Stimulated activated CD8-positive, alpha-beta memory T cell treated with anti-CD3 and anti-CD28 coated beads, Interleukin-12 subunit alpha, Interleukin-12 subunit beta, amount 100 ng/mL, for 24 hours (primary cell): ENCODE data around the gene FMN2.
"Not testable (repeated sequence)": the region's sequence is repeated elsewhere in the genome, so short reads cannot be mapped to it uniquely, and the experiment has no call there.

Experiments
- DNase-seq: peaks from one replicate; pipeline ENCODE4 v3.0.0-alpha.2; 2020; ENCODE audit errors: extremely low read depth

Gene FMN2

DNA sequence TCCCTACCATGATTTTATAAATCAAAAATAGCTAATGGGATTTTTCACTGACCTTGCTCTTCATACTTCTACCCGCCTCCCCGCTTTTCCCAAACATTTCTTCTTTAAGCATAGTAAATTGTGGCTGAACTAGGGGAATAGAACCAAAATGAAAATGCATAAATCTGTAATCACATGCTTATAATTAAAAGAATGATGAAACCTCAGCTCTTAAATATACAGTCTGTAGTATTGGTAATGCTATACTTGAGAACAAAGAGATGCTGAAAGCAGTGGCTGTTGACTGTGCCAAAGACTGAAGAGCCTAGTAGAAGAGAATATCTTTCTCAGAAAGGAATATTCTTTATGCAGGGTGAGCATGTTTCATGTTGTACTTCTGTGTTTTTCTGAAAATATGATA, 271.1 kb downstream of the FMN2 start:
- no peak for DNase-seq

DNA sequence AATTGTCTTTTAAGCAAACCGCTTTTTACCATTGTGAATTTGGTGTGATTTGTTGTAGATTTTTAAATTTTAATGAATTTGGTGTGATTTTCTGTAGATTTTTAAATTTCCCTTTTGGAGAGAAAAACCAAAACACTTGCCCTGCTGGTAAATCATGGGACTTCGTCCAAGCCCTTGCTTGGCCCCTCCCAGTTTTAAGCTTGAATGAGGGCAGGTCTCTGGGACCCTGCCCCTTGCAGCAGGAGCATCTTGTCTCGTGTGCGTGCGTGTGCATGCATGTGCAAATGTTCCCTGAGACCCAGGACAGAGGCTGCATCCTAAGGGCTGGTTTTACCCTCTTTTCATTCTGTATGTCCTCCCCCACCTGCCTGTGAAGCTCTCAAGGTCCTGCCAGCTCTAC, 271.6 kb downstream of the FMN2 start:
- DNase-seq = no peak

DNA sequence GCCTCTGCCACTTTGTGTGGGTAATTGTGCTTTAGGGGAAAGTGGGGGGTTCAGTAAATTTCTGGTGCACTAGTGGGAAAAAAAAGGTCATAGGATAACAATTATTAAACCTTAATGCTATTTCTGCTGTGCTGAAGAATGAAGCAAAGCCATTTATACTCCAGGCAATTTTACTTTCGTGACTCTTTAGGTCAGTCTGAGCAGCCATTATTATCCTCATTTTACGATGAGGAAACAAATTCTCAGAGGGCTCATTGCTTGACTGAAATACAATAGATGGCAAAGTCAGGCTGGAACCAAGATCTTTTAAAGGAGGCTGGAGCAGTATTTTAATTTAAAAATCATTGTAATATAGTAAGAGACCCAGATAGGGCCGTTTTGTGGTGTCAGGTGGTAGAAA, 272.2 kb downstream of the FMN2 start:
- DNase-seq = no peak

DNA sequence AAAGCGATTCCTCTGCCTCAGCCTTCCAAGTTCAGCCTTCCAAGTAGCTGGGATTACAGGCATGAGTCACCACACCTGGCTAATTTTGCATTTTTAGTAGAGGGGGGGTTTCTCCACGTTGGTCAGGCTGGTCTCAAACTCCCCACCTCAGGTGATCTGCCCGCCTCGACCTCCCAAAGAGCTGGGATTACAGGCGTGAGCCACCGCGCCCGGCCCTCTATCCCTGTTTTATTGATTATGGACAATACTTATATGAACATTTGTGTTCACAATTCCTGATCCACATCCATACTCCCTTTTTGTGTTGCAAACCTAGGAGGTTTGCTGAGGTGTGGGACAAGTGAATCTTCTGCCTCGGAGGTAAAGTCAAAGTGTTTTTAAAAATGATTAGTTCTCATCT, 275.0 kb downstream of the FMN2 start:
- DNase-seq = no peak

DNA sequence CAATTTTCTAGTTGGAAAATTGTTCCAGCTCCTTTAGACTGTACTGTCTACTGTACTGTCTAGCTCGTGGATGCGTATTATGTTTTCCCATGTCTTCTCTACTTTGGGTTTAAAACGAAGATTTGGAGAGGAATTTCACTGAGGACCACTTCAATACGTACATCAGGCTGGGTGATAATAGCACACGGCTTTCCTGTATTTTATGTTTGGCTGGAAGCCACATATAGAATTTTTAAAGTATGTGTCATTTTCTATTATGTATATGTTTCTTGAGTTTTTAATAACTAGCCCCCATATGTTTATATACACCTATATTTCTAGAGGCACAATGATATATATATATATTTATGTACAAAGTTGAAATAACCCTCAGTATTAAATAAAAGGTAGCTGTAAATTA, 293.9 kb downstream of the FMN2 start:
- no peak for DNase-seq

DNA sequence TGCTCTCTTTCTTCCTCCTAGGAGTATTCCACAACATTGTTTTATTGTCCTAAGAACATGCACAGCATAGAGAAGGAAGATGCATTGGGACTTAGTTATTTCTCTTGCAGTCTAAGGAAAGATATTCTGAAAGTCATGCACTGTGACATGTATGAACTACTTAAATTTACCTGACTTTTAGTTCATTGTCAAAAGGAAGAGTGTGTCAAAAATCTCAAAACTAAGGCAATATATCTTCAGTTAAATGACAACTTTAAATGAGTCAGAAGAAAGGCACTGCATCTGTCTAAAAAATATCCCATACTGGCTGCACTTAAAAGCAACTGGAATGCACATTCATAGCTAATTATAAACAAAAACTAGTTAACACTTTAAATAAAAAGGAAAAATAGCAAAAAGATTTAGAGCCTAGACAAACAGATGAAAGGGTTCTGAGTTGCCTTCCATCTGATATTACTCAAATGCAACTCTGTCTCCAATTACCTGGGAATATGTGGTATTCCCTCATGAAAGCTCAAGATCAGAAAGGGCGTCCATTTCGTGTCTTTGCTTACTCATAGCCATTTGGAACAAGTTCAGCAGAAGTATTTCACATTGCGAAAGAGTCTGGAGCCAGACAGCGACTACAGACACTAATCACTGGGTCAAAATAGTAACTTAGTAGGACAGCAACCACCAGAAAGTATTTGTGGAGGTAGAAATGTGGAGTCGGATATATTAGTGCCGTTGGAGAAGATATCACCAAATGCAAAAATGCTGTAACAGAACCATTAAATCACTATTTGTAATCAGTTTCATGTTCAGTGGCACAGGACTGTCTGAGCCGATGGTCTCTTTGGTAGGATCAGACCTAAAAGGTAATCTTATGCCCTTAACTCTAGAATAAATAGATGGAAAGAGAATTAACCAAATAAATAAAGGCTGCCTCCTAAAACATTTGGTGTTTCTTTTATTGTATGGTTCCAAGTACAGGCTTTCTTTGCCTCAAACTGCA, 294.6 kb downstream of the FMN2 start:
- no peak for DNase-seq

DNA sequence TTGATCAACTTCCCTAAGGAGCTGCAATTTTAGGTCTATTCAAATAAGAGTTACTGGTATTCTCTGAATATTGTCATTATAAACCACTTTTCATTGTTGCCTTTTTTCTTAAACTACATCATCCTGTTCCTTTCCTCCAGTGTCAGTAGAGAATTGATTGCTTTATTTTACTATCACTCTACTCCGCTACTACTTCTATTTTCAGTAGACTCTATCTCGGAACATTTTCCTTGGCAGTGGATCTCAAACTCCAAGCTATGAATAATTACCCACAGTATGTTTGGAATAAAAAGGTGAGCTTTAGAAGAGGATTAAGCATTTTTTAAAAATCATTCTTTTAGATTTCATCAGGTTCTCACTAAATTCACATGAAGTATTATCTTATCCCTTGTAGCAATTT, 295.4 kb downstream of the FMN2 start:
- DNase-seq = no peak

DNA sequence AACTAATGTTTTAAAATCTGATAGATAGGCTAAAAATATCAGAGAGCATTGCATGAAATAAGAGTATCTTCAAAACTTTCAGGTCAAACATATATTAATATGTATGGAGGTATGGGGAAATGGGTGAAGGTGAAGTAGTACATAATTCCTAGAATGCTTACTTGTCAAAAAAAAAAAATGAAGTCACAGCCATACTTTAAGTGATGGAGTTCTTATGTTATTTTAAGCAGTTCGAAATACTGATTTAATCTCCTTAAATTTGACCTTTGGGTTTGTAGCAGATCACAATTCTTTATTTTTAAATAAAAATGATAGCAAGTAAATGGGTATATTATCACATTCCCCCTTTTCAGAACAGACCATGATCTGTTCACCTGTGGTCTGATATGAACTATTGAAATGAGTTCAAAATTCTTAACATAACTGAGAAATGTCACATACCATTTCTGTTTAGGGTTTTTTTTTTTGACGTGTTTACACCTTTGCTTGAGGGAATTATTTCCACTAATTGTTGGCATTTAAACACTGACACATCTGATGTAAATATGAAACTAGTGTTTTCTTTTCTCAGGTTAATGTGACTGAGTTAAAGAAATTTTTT, 300.1 kb downstream of the FMN2 start:
- DNase-seq = no peak

DNA sequence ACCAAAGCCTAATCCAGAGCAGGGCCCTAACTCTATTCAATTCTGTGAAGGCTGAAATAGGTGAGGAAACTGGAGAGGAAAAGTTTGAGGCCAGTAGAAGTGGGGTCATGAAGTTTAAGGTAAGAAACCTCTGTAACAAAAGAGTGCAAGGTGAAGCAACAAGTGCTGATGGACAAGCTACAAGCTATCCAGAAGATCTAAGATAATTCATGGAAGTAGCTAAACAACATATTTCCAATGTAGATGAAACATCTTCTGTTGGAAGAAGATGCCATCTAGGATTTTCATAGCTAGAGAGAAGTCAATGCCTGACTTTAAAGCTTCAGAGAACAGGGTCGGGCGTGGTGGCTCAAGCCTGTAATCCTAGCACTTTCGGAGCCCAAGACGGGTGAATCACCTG, 302.7 kb downstream of the FMN2 start:
- no peak for DNase-seq

DNA sequence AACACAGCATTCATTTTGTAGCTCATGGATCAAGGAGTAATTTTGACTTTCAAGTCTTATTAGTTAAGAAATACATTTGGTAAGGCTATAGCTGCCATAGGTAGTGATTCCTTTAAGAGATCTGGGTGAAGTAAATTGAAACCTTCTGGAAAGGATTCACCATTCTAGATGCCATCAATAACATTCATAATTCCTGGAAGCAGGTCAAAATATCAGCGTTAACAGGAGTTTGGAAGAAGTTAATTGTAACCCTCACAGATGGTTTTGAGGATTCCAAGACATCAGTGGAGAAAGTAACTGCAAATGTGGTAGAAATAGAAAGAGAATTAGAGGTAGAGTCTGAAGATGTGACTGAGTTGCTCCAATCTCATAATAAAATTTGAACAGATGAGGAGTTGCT, 303.7 kb downstream of the FMN2 start:
- DNase-seq = no peak

DNA sequence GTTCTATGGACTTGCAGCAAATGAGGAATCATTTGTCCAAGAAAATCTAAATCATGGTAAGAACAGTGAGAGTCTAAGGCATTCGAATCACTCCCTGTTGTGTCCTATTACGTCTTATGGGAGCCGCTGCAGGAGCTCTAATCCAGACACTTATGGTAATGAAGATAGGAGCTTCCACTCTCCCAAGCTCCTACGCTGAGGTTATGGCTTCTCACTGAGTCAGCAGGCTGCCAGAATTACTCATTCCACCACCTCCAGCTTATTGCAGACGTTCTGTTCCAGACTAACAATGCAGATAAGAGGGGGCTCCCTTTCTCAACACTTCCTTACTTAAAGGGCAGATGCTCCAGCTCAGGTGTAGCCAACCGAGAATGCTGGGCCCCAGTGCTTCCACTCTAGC, 307.7 kb downstream of the FMN2 start:
- DNase-seq = no peak

DNA sequence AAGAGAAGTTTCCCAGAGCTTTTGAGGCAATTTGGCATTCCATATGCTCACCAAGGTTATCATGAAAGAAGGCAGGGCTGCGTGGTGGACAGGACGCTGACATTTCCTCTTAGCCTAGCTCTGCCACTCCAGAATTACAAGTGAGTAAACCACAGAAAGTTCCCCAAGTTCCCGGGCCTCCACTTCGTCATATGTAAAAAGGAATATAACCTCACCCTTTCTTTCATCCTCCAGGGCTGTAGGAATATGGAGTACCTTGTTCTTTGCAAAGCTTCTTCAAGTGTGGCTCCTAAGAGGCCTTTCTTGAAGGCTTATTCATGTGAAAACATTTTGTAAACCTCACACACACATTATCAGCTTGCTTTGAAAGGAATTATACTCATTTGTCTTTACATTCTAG, 310.0 kb downstream of the FMN2 start:
- no peak for DNase-seq

DNA sequence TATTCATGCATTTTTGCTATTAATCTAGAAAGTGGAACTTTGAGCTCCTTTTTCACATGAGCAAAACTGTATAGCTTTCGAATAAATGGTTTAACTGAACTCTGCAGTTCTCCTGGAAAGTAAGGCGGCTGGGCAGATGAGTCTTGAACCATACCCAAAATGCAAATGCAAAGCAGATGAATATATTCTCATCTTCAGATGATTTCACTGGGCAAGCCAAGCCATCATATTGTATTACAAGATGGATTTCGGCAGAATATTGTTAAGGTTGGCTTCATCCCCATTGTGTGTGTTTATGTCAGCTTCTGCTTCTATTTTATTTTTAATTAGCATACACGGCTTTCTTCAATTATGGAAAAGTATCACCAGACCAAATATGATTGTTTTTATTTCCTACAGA, 310.6 kb downstream of the FMN2 start:
- DNase-seq = no peak

DNA sequence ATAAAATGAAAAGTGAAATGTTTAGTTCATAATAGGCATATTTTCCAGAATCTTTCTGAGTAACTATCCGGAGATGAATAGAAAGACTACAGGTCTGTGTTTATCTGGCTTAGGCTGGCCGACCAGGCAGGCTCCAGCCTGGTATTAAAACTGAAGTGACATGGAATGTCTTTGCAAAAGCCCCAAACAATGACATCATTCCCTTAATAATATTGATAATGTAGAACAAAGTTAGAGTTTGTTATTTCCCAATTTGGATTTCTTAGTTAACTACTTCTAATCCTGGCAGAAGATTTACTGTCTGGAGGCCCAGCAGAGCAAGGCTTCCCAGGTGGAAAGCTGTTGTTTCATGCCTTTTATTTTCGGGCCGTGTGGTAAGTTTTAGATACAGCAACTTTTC, 312.6 kb downstream of the FMN2 start:
- DNase-seq = no peak

DNA sequence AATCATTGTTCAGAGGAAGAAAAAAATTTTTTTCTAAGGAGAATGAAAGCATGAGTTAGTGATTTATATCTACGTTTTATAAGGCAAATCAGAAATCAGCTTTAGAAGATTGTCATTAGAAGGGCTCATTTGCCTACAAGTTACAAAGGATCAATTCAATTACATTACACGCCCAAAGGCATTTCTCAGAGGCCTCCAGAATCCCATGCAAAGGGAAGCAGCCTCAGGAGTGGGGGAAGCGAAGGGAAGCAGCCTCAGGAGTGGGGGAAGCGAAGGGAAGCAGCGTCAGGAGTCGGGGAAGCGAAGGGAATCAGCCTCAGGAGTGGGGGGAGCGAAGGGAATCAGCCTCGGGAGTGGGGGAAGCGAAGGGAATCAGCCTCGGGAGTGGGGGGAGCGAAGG, 314.1 kb downstream of the FMN2 start:
- DNase-seq = no peak

DNA sequence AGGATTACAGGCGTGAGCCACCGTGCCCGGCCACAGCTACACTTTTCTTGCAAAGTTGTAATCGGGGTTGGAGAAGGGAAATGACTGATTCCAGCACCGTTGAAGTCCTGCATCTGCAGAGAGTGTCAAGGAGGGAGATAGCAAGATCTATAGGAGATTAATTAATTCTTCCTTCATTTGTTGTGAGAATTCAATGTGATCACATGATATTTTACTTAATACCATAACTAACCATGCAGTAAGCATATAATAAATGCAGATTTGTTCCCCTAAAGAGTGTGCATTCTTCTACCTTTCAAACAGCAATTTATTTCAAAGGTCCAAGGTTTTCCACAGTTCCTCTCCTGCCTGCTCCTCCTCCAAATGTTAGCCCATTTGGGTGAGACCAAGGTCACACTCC, 315.7 kb downstream of the FMN2 start:
- no peak for DNase-seq

DNA sequence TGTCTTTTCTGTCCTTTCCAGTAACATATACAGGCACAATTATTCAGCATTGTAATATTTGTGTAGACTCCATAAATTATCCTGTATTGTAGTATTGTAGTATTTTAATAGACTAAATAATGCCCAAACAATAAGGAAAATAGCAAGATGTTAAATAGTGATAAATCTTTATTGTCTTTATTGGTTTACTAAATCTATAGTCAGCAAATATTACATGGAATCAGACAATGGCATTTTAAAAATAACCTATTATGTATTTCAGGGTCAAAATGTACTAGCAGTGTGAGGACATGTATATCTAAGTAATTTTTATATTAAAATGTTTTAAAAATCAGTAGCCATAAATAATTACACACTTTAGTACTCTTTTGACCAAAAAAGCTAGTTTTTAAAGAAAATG, 317.9 kb downstream of the FMN2 start:
- no peak for DNase-seq

DNA sequence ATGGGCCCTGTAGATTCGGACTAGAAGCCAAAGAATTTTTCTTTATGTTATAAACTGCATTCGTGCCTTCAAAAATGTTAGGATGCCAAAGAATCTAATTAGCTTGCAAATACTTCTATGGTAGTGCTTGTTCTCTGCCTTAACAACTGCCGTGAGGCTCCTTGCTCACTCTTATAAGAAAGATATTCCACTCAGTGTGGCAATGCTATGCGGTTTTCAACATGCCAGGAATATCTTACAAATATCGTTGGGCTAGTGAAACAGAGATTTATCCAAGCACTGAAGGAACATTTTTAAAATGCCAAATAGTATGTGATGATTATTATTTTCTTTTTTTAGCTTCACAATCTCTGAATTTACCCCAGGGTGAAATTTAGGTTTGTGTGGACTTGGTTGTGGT, 322.0 kb downstream of the FMN2 start:
- no peak for DNase-seq

DNA sequence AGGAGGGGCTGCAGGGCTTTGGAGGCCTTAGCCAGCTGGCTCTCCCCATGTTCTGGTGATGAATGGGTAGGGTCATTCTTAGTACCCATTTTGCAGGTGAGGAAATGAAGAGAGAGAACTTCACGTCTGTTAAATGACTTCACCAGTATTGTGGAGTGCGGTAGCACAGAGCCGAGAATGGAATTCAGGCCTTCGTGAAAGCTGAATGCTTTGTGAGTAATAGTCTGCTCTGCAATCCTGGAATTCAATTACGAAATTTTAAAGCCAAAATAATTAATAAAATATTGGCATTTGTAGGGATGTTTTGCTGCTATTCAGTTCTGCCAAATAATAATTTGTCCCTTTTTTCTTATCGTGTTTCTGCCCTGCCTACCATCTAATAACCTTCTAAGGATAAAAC, 322.6 kb downstream of the FMN2 start:
- DNase-seq = no peak

DNA sequence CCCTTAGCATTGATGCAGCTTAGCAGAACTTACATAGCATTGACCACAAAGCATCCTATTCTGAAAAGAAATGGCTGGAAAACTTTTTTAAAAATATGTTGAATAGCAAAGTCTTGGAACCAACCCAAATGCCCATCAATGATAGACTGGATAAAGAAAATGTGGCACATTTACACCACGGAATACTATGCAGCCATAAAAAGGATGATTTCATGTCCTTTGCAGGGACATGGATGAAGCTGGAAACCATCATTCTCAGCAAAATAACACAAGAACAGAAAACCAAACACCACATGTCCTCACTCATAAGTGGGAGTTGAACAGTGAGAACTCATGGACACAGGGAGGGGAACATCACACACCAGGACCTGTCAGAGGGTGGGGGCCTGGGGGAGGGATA, 323.3 kb downstream of the FMN2 start:
- DNase-seq = not testable (repeated sequence)

DNA sequence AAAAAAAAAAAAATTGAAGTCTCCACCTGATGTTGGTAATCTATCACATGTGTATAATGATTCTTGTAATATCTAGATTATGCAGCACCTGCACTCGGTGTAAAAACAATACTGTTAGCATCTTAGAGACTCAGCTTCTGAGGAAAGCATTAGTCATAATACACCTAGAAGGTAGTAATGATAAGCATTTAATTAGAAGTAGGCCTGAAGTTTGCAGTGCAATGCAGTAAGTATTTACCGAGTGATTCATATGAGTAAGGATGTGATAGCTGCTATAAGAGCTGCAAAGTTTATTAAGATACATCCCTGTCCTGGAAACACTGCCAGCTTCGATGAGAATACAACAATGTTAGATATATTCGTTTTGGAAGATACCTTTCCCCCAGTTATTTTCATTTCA, 323.8 kb downstream of the FMN2 start:
- no peak for DNase-seq

DNA sequence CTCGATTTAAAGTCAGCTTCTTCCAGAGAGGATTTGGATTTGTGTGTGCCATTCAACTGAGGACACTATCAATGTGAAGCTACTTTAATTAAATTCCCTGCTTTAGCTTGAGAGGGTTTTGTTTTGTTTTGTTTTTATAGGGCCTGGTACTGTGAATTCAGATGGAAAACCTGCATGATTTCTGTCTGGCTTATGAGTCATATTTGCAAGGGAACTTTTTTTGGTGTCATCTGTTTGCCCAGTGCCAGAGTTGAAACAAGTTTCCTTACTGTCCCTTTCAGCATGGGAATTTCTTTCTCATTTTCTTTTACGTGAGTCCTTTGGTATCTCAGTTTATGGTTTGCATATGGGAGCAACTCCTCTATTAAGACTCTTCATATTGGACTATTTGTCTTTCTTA, 325.6 kb downstream of the FMN2 start:
- DNase-seq = no peak

DNA sequence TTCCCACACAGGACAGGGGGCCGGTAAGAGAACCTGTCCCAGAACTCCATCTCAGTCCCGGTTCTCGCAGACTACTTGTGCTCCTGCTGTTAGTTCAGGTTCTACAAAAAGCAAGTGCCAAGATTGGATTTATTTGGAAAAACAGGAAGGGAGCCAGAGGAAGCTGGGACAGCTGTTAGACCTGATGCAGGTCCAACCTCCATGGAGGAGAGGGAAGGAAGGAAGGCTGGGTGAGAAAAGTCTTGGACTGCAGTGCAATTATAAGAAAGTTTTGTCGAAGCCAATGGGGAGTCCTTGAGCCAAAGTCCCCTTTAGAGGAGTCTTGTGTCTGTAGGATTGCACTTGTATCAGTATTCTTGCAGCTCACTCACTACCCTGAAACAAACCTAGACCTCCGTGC, 329.1 kb downstream of the FMN2 start:
- DNase-seq = no peak
